Spleen (tissue), 7 donors: ENCODE results near the gene MGAT4C.

Experiments used
- POLR2AphosphoS5 ChIP-seq, 3 donors: sonication (generic); formaldehyde crosslinking; IDR thresholded peaks; one replicate each; pipeline ENCODE4 v1.5.1; 2017; ENCODE audit warnings: antibody characterized with exemption in 3 of 3
- TF ChIP-seq, protein P1 (sequence below), 11 experiments: fragments of 200-600 bp in 7 of 11; fragments of 450-650 bp in 4 of 11; sonication (generic) in 4 of 11; IDR thresholded peaks in 8 of 11; conservative IDR thresholded peaks in 3 of 11; 1 replicate in 7 of 11; 2 replicates in 4 of 11; pipeline versions ENCODE4 v1.4.0 to v1.8.0; 2016 to 2021; ENCODE audit warnings: antibody characterized with exemption in 11 of 11, inconsistent platforms in 4 of 11, mild to moderate bottlenecking in 1 of 11
- donor health status: DM: no; HTN: no; CAD: no; lungs with moderate emphysema.
- donor health status: DM: no; HTN: no; CAD: no.
- donor health status: DM: no; HTN: no; CAD: no.

- TF ChIP-seq, protein P1, sequence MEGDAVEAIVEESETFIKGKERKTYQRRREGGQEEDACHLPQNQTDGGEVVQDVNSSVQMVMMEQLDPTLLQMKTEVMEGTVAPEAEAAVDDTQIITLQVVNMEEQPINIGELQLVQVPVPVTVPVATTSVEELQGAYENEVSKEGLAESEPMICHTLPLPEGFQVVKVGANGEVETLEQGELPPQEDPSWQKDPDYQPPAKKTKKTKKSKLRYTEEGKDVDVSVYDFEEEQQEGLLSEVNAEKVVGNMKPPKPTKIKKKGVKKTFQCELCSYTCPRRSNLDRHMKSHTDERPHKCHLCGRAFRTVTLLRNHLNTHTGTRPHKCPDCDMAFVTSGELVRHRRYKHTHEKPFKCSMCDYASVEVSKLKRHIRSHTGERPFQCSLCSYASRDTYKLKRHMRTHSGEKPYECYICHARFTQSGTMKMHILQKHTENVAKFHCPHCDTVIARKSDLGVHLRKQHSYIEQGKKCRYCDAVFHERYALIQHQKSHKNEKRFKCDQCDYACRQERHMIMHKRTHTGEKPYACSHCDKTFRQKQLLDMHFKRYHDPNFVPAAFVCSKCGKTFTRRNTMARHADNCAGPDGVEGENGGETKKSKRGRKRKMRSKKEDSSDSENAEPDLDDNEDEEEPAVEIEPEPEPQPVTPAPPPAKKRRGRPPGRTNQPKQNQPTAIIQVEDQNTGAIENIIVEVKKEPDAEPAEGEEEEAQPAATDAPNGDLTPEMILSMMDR (IDR thresholded peaks at IDR 0.05 in 8 of 11, conservative IDR thresholded peaks at IDR 0.05 in 3 of 11): no peak
- no peak for TF ChIP-seq POLR2AphosphoS5 (IDR thresholded peaks at IDR 0.05)
Measured at GRCh38 chr12:86264451-86265328, 8.5 kb upstream of the MGAT4C start.
